Activated CD4-positive, alpha-beta T cell treated with anti-CD3 and anti-CD28 coated beads, Interleukin-2, amount 50 U/mL, for 48 hours (primary cell): ENCODE results near the gene BBLN.

Source experiments
- DNase-seq, 2 experiments: peaks; one replicate each; pipeline ENCODE4 v3.0.0-alpha.2; 2020

BBLN gene

GRCh38 chr9:128145951-128146351 is 14.1 kb upstream of the BBLN start:
- no peak for DNase-seq

GRCh38 chr9:128146591-128147120 is 13.4 kb upstream of the BBLN start:
- no peak for DNase-seq

GRCh38 chr9:128148509-128149000 is 11.5 kb upstream of the BBLN start:
- DNase-seq = no peak

GRCh38 chr9:128149001-128149701 is 10.9 kb upstream of the BBLN start, which contains the start of gene LCN2:
LCN2 (plus strand) TSS chr9:128149453; CDS start chr9:128149526, 73 bp downstream.
- DNase-seq = no peak

GRCh38 chr9:128149951-128150593 is 10.0 kb upstream of the BBLN start:
- DNase-seq = no peak

- peak in 1 of 2 experiments; percentile 22 for DNase-seq
These were observed 9.3 kb upstream of the BBLN start for GRCh38 chr9:128150594-128151308.

GRCh38 chr9:128151309-128152132 is 8.5 kb upstream of the BBLN start:
- no peak for DNase-seq

GRCh38 chr9:128152133-128153059 is 7.7 kb upstream of the BBLN start:
- no peak for DNase-seq

- DNase-seq = no peak
These were observed 6.8 kb upstream of the BBLN start for GRCh38 chr9:128153060-128153946.

- no peak for DNase-seq
These were observed 5.9 kb upstream of the BBLN start for GRCh38 chr9:128153947-128154695.

GRCh38 chr9:128155736-128156500 is 4.1 kb upstream of the BBLN start:
- no peak for DNase-seq

GRCh38 chr9:128159522-128159783 is 612 bp upstream of the BBLN start:
- peak; percentile 47 to 57 for DNase-seq

- DNase-seq = peak; percentile 59 to 66
These were observed 530 bp downstream of the BBLN start for GRCh38 chr9:128160603-128160987.

GRCh38 chr9:128161215-128161902 is 1.3 kb downstream of the BBLN start:
- no peak for DNase-seq

- no peak for DNase-seq
These were observed 2.4 kb downstream of the BBLN start for GRCh38 chr9:128162215-128163026.

- DNase-seq = no peak
These were observed 3.0 kb downstream of the BBLN start for GRCh38 chr9:128163027-128163515.
